HEK293 (cell line): ENCODE data around the gene TERC.

Experiments
- CTCF ChIA-PET: fragments of 350-600 bp; formaldehyde crosslinking; extraction: SDS; loops from one replicate; lab custom pipeline; 2021; ENCODE audit warnings: antibody characterized with exemption; lab: Yijun Ruan, JAX
- POLR2A ChIA-PET: fragments of 300-600 bp; formaldehyde crosslinking; extraction: SDS; loops from one replicate; lab custom pipeline; 2020; ENCODE audit warnings: antibody characterized with exemption, inconsistent platforms; lab: Yijun Ruan, JAX
- H3K27ac ChIP-seq: fragments of 200-500 bp; sonication (Bioruptor generic); 2 replicates; pipeline ENCODE4 v1.5.1; 2014; ENCODE audit warnings: low read depth, low read length, control low read depth, inconsistent platforms; ENCODE audit errors: extremely low read depth
- H3K36me3 ChIP-seq, 2 experiments: fragments of 200-500 bp in 1 of 2; sonication (Bioruptor generic) in 1 of 2; 1 replicate in 1 of 2; 2 replicates in 1 of 2; pipeline ENCODE4 v1.5.1; 2014 to 2017; ENCODE audit warnings: inconsistent platforms in 2 of 2, low read length in 2 of 2; ENCODE audit not compliant: control insufficient read depth in 2 of 2, insufficient read depth in 1 of 2
- H3K4me1 ChIP-seq: fragments of 200-500 bp; sonication (Bioruptor generic); 2 replicates; pipeline ENCODE4 v1.5.1; 2014; ENCODE audit warnings: mild to moderate bottlenecking, low read length, inconsistent platforms; ENCODE audit not compliant: control insufficient read depth, insufficient read depth
- H3K4me3 ChIP-seq: 2 replicates; pipeline ENCODE4 v1.5.1; 2011; ENCODE audit warnings: low read depth, mild to moderate bottlenecking, control low read depth, low read length, moderate library complexity
- H3K9me3 ChIP-seq: fragments of 200-500 bp; sonication (Bioruptor generic); 2 replicates; pipeline ENCODE4 v1.5.1; 2014; ENCODE audit warnings: low read depth, low read length, inconsistent platforms; ENCODE audit not compliant: control insufficient read depth, insufficient read depth
- CTCF ChIP-seq: fragments of 450-650 bp; formaldehyde crosslinking; IDR thresholded peaks from 2 replicates; pipeline ENCODE4 v1.5.1; 2016; ENCODE audit warnings: missing biosample characterization, missing genetic modification characterization
- IKZF3 ChIP-seq: fragments of 450-650 bp; IDR thresholded peaks from 2 replicates; pipeline ENCODE4 v1.5.0; 2018; ENCODE audit warnings: missing biosample characterization, mild to moderate bottlenecking, missing genetic modification characterization, moderate library complexity
- MEIS1 ChIP-seq: sonication (generic); formaldehyde crosslinking; IDR thresholded peaks from 2 replicates; pipeline ENCODE4 v1.8.1; 2022; ENCODE audit warnings: missing genetic modification reagents, mild to moderate bottlenecking, borderline replicate concordance
- PATZ1 ChIP-seq: fragments of 450-650 bp; formaldehyde crosslinking; IDR thresholded peaks from 2 replicates; pipeline ENCODE4 v1.5.1; 2016; ENCODE audit warnings: missing biosample characterization, missing genetic modification characterization
- SETDB1 ChIP-seq: IDR thresholded peaks from one replicate; pipeline ENCODE4 v1.6.1; 2017; ENCODE audit warnings: mild to moderate bottlenecking, low read length, moderate library complexity, mixed read lengths; ENCODE audit not compliant: insufficient read length
- SP2 ChIP-seq: fragments of 450-650 bp; formaldehyde crosslinking; IDR thresholded peaks from 2 replicates; pipeline ENCODE4 v1.5.1; 2016; ENCODE audit warnings: missing biosample characterization, missing genetic modification characterization
- ZBTB20 ChIP-seq: fragments of 450-650 bp; formaldehyde crosslinking; IDR thresholded peaks from 2 replicates; pipeline ENCODE4 v1.5.1; 2016; ENCODE audit warnings: missing biosample characterization, missing genetic modification characterization
- ZBTB21 ChIP-seq: fragments of 450-650 bp; formaldehyde crosslinking; IDR thresholded peaks from 2 replicates; pipeline ENCODE4 v1.5.1; 2017; ENCODE audit warnings: missing biosample characterization, missing genetic modification characterization
- ZNF24 ChIP-seq: fragments of 450-650 bp; formaldehyde crosslinking; IDR thresholded peaks from 2 replicates; pipeline ENCODE4 v1.5.1; 2016; ENCODE audit warnings: missing biosample characterization, missing genetic modification characterization
- ZNF280D ChIP-seq: fragments of 450-650 bp; formaldehyde crosslinking; IDR thresholded peaks from 2 replicates; pipeline ENCODE4 v1.5.1; 2016; ENCODE audit warnings: missing biosample characterization, missing genetic modification characterization
- ZNF335 ChIP-seq: fragments of 450-650 bp; formaldehyde crosslinking; conservative IDR thresholded peaks from 2 replicates; pipeline ENCODE4 v1.5.1; 2016; ENCODE audit warnings: missing biosample characterization, missing genetic modification characterization
- ZNF398 ChIP-seq: fragments of 450-650 bp; formaldehyde crosslinking; IDR thresholded peaks from 2 replicates; pipeline ENCODE4 v1.5.1; 2017; ENCODE audit warnings: missing biosample characterization, missing genetic modification characterization
- ZNF549 ChIP-seq: fragments of 450-650 bp; IDR thresholded peaks from 2 replicates; pipeline ENCODE4 v1.5.1; 2018; ENCODE audit warnings: missing biosample characterization, missing genetic modification characterization, mild to moderate bottlenecking, inconsistent platforms, moderate library complexity
- ZNF558 ChIP-seq: fragments of 450-650 bp; formaldehyde crosslinking; IDR thresholded peaks from 2 replicates; pipeline ENCODE4 v1.5.1; 2016; ENCODE audit warnings: missing biosample characterization, missing genetic modification characterization
- ZNF600 ChIP-seq: fragments of 450-650 bp; formaldehyde crosslinking; IDR thresholded peaks from 2 replicates; pipeline ENCODE4 v1.5.1; 2016; ENCODE audit warnings: missing biosample characterization, missing genetic modification characterization
- ZSCAN23 ChIP-seq: fragments of 450-650 bp; formaldehyde crosslinking; IDR thresholded peaks from 2 replicates; pipeline ENCODE4 v1.5.1; 2016; ENCODE audit warnings: missing biosample characterization, missing genetic modification characterization
- ZSCAN30 ChIP-seq: fragments of 450-650 bp; IDR thresholded peaks from 2 replicates; pipeline ENCODE4 v1.5.1; 2018; ENCODE audit warnings: missing biosample characterization, mild to moderate bottlenecking, missing genetic modification characterization, moderate library complexity

The TERC gene

GRCh38 chr3:169764312-169764881, 463 bp downstream of the TERC start (continued):
- no peak for TF ChIP-seq ZSCAN23
- TF ChIP-seq ZNF335: peak; percentile 92
- no peak for TF ChIP-seq ZNF24
- TF ChIP-seq CTCF: no peak; the same call in 1 of the 2 replicates
- TF ChIP-seq ZSCAN30 (tag by site-specific recombination): no peak
- TF ChIP-seq ZBTB20 (tag by site-specific recombination): peak; percentile 93
- no peak for TF ChIP-seq IKZF3 (tag by site-specific recombination)
- TF ChIP-seq ZNF600 (tag by site-specific recombination): no peak
- no peak for TF ChIP-seq MEIS1

- POLR2A ChIA-PET: no interaction called here
- TF ChIP-seq ZNF280D (0 out of 2 replicates have a peak, but pooled peaks have one; percentile 42), PATZ1 (tag by site-specific recombination) (no peak), SETDB1 (peak; percentile 45), SP2 (tag by site-specific recombination) (peak; percentile 12; the same call in 1 of the 2 replicates), ZNF398 (tag by site-specific recombination) (0 out of 2 replicates have a peak, but pooled peaks have one; percentile 15), ZNF558 (tag by site-specific recombination) (peak; percentile 65), ZNF549 (tag by site-specific recombination) (no peak), ZBTB21 (tag by site-specific recombination) (peak; percentile 33; the same call in 1 of the 2 replicates)
- Histone ChIP-seq H3K4me3 (no peak overlapping the region), H3K27ac (no peak overlapping the region), H3K4me1 (no peaks in the 10 kb centered on the region), H3K9me3 (no peaks in the 10 kb centered on the region), H3K36me3 (no peaks in the 10 kb centered on the region)
- CTCF ChIA-PET: interaction anchor here (0.6 kb wide), 1 partner anchor 9 kb away, joined by 3 read pairs; the partner anchor contains the start of gene ACTRT3
Observed at GRCh38 chr3:169760479-169760878, 4.4 kb downstream of the TERC start.
